GM21717 (cell line): ENCODE data around the gene EYS.

Experiments
- ATAC-seq: cut with Tn5 transposase; IDR thresholded peaks from one replicate; pipeline ENCODE4 v1.9.1; 2021; ENCODE audit warnings: mild to moderate bottlenecking, moderate library complexity; ENCODE audit not compliant: unreplicated experiment

EYS gene

DNA sequence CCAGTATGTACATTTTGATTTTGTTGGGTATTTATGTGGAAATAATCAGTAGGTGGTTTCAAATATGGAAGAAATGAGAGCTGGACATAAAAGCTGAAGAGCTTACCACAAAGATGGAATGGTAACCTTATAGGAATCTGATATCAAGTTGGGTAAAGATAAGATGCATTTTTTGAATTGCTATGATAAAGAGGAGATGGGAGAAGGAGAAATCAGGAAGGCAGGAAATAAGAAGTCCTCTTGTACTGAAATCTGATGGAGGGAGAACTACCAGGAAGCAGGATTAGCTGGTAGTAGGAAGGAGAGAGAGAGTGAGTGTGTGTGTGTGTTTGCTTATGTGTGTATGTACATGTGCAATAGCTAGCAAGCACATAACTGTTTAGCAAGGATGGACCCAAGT is 1603.0 kb downstream of the EYS start:
- no peak for ATAC-seq

DNA sequence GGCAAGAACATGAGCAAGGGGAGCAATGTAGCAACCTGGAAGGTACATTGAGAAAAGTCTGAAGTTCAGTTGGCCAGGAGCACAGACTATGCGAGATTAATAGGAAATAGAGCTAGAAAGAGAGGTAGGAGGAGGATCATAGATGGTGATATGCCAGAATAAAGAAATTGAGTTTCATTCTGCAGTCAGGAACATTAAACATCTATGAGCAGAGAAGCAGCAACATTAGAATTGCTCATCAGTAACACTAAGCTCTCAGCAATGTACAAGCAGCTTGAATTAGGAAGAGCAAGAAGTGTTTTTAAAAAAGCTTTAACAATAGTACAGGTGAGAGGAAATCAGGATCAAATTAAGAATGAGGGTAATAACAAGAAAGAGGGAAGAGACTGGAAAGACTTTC is 1603.5 kb downstream of the EYS start:
- no peak for ATAC-seq

GRCh38 chr6:64100702-64101303 is 1606.2 kb downstream of the EYS start:
- no peak for ATAC-seq

- ATAC-seq, result no peak
Measured at GRCh38 chr6:64090352-64090751, 1616.7 kb downstream of the EYS start.

DNA sequence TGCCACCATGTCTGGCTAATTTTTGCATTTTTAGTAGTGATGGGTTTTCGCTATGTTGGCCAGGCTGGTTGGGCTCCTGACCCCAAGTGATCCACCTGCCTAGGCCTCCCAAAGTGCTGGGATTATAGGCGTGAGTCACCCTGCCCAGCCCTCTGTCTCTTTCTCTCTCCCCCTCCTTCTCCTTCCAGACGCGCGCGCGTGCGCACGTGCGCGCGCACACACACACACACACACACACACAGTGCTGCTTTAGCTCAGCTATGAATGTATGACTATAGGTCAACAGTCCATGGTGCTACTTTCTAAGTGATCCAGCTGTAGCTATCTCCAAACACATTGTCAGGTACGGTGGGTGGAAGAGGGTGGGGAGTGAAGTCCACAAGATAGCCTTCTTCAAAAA is 1621.9 kb downstream of the EYS start:
- ATAC-seq, result no peak

DNA sequence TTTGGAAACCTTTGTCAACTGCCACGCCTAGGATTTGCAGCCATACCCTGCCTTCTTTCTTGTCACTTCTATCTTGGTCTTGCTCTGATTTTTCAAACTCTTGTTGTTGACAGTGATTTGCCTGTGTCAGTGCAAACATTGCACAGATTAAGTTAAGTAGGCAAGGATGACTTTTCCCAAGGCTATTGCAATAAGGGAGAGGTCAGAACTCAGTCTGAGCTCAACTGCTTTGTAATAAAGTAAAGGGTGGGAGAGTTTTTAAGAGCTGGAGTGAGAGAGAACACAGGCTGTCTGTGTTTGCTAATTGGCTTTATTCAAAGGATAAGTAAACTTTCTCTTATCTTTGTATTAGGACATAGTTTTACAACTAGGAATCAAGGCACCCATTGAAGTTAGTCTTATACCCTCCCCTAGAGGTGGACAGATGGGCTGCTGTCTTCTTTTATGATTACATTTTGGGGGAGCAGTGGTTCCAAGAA is 1622.8 kb downstream of the EYS start:
- ATAC-seq, result no peak

GRCh38 chr6:64083261-64083660 is 1623.8 kb downstream of the EYS start:
- peak; percentile 72 for ATAC-seq

DNA sequence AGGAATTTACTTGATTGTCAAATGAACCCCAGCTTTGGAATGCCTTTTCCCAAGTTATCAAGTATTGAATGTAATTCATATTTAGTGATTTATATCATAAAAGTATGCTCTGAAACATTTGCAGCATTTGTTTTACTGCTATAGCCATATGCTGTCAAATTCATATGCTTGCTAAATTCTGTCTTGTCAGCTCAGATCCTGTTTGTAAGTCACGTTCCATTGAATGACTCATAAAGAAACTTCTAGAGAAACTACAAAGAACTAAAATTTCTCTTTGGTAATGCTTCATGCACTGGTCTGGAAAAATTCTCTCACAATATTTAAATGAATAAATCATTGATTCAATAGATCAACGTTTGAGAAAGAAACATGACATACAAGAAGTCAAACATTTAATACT is 1625.6 kb downstream of the EYS start:
- ATAC-seq, result no peak

DNA sequence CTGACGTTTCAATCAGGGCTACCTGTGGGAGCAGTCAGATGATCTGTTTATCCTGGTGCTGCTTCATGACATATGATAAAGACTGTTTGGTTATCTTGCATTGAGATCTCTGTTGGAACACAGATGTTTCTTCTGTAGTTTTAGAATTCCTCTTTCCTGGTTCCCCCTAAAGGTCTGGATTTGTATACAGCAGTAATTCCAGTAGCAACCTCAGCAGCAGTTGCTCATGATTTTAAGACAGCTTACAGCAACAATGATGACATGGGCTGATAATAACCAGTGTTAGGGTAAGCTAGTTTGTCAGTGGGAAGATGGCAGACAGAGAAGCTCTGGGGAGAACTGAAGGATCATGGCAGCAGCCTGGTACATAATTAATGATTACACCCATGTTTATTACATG is 1632.0 kb downstream of the EYS start:
- ATAC-seq, result no peak

DNA sequence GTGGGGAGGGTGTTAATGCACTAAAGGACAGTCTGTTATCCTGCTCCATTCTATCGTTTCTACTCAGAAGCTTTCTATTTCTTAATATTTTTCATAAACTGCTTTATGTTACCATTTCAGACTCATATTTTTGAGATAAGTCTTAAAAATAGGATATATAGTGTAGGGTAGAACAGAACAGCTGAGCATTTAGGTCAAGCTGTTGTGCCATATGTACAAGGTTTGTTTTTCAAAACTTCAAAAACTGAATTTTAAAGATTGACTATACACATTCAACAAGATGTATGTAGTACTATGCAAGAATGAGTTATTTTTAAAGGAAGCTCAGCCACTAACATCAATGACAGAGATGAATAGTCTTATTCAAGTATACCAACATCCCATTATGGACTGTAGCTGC is 1634.3 kb downstream of the EYS start:
- ATAC-seq, result no peak

GRCh38 chr6:64064919-64065318 is 1642.1 kb downstream of the EYS start:
- ATAC-seq, result no peak

GRCh38 chr6:64062960-64063683 is 1643.9 kb downstream of the EYS start:
- no peak for ATAC-seq

DNA sequence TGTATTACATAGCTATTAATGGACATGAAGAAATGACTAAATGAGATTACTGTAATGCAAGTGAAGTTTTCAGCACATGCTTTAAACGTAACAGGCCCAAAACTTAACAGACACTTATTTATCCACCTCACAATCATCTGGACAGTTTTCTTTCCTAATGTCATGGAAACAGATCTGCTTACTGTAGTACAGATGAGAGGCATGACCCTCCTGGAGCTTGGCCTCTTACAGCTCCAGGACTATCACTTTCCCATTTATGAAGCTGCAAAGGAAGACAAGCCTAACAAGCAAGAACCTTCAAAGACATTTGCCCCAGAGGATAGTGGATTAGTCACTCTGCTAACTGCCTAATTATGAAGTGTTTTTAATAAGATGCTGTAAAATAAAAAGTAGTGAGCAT is 1652.2 kb downstream of the EYS start:
- ATAC-seq, result no peak

DNA sequence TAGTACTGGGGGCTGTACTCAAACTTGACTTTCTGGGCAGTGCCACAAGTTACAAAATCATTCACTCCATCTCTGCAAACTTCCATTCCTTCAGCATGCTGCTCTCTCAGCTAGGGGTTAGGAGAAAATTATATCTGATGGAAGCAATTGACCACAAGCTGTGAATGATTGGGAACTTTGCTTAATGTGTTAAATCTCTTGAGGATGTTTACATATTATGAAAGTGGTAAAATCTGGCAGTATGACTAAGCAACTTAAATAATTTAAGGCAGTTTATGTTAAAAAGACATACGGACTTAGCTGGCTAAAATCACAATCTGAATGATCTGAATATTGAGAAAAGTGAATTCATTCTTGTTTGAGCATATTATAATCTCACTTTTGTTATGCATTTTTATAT is 1656.4 kb downstream of the EYS start:
- ATAC-seq, result no peak

DNA sequence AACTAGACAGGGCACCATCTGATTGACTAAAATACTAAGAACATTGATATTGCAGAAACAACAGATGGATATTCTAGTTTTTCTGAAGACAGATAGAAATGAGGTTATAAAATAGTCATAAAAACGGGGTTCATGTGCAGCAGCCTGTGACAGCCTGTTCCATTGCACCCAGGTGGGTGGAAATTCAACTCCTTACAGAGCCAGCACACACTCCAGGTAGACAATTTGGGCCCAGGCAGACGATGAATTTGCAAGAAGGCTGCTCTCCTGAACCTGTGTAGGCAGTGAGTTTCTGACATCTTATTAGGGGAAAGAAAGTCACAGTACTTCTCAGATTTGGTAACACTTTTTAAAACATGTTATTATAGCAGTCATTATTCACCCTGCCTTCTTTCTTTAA is 1657.3 kb downstream of the EYS start:
- ATAC-seq, result no peak

- no peak for ATAC-seq
Measured at GRCh38 chr6:64046746-64047208, 1660.2 kb downstream of the EYS start.

DNA sequence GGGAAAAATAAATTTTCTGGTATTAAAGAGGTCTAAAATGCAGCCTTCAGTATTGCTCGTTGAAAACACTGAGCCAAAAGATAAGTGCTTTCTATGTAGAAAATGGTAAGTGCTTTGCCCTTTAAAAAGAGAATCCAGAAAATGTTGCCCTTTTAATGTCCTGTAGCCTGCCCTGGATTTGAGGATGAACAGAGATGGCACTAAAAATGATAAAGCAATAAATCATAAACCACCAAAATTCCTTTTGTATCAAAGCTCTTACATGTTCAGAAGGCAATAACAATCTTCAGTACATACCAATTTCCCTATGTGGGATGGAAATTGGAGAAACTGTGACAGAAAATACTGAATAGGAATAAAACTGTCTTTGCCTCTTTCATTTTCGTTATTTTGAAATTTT is 1665.7 kb downstream of the EYS start:
- no peak for ATAC-seq

DNA sequence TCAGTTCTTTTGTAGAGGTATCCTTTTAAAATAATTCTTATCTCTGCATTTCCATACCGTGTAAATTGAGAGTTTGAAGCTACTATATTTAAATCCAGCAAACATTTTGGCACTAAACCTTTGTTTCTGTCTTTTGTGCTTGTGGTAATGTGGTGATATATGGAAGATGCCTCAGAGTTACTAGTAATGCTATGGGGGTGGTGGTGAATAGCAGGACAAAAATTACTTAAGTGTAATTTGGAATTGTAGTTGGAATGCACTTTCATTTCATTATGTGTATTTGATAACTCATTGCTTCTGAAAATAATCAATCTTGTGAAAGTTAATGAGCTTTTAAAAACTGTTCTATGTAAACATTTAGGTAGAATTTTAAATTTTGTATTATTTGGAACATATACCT is 1666.9 kb downstream of the EYS start:
- no peak for ATAC-seq

GRCh38 chr6:64037427-64037826 is 1669.6 kb downstream of the EYS start:
- ATAC-seq, result no peak

- no peak for ATAC-seq
Measured at GRCh38 chr6:64034910-64035655, 1671.9 kb downstream of the EYS start.

GRCh38 chr6:64034291-64034690 is 1672.7 kb downstream of the EYS start:
- ATAC-seq, result no peak
